H1 (cell line): ENCODE measurements around the gene TOP2A.
"Not testable (repeated sequence)": the region's sequence is repeated elsewhere in the genome, so short reads cannot be mapped to it uniquely, and the experiment has no call there.

Experiments
- GTF2F1 ChIP-seq: IDR thresholded peaks from 2 replicates; pipeline ENCODE4 v1.6.1; 2012; ENCODE audit warnings: low read depth, low read length, improper control_type of control experiment, borderline replicate concordance
- SIX5 ChIP-seq: IDR thresholded peaks from 2 replicates; pipeline ENCODE4 v1.6.1; 2011; ENCODE audit warnings: mild to moderate bottlenecking, low read depth, low read length
- TF ChIP-seq, protein P1 (sequence below), 3 experiments: IDR thresholded peaks; 1 replicate in 2 of 3; 2 replicates in 1 of 3; pipeline versions ENCODE4 v1.5.1 to v1.6.1; 2011; ENCODE audit warnings: low read length in 3 of 3, mild to moderate bottlenecking in 3 of 3, inconsistent platforms in 2 of 3, low read depth in 1 of 3, moderate library complexity in 1 of 3; ENCODE audit not compliant: insufficient read depth in 1 of 3; ENCODE audit errors: control extremely low read depth in 1 of 3

DNA sequence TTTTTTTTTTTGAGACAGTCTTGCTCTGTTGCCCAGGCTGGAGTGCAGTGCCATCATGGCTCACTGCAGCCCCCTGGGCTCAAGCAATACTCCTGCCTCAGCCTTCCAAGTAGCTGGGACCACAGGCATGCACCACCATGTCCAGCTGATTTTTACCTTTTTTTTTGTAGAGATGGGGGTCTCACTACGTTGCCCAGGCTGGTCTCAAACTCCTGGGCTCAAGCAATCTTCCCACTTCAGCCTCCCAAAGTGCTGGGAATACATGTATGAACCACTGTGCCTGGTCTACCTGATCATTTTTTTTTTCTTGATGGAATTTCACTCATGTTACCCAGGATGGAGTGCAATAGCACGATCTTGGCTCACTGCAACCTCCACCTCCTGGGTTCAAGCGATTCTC lies 31.1 kb downstream of the TOP2A start:
- not testable (repeated sequence) for TF ChIP-seq SIX5, GTF2F1
- TF ChIP-seq, protein P1, sequence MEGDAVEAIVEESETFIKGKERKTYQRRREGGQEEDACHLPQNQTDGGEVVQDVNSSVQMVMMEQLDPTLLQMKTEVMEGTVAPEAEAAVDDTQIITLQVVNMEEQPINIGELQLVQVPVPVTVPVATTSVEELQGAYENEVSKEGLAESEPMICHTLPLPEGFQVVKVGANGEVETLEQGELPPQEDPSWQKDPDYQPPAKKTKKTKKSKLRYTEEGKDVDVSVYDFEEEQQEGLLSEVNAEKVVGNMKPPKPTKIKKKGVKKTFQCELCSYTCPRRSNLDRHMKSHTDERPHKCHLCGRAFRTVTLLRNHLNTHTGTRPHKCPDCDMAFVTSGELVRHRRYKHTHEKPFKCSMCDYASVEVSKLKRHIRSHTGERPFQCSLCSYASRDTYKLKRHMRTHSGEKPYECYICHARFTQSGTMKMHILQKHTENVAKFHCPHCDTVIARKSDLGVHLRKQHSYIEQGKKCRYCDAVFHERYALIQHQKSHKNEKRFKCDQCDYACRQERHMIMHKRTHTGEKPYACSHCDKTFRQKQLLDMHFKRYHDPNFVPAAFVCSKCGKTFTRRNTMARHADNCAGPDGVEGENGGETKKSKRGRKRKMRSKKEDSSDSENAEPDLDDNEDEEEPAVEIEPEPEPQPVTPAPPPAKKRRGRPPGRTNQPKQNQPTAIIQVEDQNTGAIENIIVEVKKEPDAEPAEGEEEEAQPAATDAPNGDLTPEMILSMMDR (IDR thresholded peaks at IDR 0.05; ENCODE audit: control extremely low read depth in 1 of 3, insufficient read depth in 1 of 3, low read depth in 1 of 3, low read length in 3 of 3) = not testable (repeated sequence)
